ENCODE data around the gene DGKK.
"Not testable (repeated sequence)": the region's sequence is repeated elsewhere in the genome, so short reads cannot be mapped to it uniquely, and the experiment has no call there.

Gene DGKK

DNA sequence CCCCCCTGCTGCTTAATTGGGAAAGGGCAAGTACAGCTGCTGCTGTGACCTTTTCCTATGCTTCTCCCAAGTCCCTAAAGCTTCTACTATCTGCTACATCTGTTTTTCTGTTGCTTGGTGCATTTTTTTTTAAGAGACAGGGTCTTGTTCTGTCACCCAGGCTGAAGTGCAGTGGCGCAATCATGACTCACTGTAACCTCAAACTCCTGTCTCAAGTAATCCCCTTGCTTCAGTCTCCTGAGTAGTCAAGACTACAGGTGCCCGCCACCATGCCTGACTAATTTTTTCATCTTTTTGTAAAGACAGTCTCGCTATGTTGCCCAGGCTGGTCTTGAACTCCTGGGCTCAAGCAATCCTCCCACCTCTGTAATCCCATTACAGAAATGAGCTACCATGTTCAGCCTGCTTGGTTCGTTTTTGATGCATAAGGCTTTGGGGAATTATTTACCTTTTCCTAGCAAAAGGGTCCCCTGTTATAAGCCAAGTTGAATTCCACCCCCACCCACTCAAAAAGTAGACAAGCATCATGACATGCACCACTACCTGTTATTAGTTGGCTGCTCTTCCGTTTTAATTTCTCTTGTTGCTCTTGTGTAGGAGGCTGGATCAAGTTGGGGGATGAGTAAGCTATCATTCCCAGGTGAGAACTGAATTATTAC is 39.6 kb downstream of the DGKK start:
- no peak for DNase-seq

DNA sequence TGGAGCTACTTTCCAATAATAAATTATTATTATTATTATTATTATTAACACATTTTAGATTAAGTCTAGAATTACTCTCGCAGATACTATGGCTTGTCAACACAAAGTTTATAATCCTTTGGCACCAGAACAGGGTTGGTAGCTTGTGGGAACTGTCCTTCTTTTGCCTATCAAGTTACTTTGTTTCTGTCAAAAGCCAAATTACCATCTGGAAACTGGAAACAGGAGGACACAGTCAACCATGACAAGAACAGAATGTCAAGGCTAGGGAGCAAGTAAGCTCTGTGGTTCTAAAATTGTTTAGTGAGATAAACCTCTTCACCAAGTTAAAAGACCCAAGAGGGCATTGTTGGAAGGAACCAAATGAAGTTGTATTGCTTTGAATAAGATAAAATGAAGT is 42.5 kb downstream of the DGKK start:
- no peak for DNase-seq

DNA sequence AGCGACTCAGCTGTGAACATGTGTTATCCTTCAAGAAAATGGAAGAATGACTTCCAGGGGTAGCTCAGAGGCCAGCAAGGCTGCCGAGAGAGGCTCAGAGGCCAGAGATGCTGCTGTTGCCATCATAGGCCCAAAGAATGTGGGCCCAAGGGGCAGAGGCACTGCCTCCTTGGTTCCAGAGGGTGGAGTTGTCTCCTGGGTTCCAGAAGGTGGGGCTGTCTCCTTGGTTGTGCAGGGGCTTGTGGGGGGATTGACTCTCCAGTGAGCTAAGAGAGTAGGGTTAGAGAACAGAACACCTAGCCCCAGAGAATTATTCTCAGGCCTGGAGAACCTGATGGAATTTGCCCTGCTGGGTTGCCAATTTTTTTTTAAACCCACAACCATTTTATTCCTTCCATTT is 62.6 kb downstream of the DGKK start:
- DNase-seq, result no peak

DNA sequence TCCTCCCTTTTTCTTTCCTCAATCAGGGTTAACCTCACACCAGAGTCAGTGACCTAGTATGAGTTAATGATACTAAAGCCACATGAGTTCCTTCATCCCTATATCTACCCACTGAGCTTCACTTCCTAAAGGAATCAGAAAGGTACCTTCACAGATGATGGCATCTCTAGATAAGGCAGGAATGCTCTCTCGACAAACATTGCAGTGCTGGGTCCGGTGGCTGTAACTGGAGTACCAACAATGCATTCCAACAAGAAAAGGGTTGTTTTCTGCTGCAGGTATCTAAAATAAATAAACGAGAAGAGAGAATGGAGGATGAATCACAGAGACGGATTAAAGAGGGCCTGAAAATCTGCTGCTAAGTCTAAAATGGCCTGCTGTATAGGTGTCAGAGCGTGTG is 66.7 kb downstream of the DGKK start:
- no peak for DNase-seq

DNA sequence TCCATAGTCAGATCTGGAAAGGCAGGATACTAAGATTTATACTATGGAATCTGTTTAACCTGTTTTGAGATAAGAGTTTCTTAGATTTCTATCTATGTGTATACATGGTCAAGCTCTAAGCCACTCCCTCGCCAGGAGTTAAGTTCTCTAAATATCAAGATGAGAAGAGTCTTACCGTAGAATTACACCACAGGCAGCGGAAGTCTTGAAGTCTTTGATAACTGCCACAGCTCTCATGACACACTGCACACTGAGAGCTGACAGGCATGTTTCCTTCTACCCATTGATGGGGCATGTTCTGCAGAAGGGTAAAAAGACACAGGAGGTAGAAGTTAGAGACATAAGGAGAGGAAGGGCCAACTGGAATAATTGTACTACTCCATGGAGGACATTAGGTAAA is 67.7 kb downstream of the DGKK start:
- DNase-seq, result no peak

DNA sequence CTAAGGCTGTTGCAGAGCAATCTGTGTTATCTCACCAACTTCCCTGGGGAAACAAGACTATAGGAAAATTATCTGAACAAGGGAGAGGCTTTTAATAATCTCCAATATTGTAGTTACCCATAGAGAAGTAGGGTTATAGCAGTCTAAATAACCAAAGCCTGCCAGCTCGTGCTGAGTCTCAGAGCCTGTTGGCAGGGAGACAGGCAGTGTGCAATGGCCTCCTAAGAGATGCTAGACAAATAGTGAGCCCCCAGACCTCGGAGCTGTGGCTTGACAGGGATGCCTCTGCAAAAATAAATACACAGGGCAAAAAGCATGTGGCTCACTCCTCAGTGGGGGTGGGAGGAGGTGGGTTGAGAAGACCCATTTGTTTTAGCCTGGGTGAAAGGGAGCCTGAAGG is 76.7 kb downstream of the DGKK start:
- no peak for DNase-seq

DNA sequence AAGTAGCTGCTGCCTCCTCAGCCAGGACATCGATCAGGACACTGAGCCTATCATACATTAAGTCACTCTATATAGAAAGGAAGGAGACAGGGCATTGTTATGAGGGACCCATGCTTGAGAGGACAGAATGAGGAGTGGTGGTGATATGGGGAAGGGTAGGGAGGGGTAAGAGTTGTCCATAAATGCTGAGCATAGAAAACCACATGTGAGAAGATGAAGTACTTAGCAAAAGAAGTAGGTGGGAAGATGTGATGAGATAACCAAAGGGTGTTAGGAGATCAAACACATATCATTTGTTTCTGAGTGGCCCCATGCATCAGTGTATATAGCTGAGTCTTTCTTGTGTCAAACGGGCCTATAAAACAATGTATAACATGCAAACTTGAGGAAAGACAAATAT is 84.1 kb downstream of the DGKK start:
- no peak for DNase-seq

DNA sequence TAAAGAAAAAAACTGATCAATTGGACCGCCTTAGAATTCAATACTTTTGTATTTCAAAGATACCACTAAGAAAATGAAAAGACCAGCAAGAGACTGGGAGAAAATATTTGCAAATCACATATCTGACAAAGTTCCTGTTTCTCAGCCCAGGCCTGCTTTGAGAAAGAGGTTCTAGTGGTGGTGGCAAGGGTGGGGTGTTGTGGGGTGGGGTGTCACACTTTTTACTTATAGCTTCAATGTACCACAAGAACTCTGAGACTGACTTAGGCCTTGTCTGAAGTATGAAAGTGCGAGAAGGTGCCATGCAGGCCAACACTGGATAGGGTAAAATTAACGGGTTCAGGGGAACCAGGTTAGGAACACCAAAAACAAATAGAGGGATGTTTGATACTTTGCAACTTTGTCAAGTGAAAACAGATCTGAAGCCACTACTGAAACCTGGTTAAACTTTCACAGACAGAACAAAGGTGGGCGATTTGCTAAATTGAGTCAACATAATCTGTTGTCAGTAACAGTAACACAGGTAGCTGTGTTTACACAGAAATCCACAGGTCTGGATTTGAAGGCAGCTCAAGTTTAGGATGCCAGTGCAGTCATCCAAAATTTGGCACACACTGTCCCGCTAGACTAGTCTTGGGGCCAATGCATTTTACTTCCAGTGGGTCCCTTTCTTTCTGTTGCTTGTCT is 88.8 kb downstream of the DGKK start:
- DNase-seq, result no peak

DNA sequence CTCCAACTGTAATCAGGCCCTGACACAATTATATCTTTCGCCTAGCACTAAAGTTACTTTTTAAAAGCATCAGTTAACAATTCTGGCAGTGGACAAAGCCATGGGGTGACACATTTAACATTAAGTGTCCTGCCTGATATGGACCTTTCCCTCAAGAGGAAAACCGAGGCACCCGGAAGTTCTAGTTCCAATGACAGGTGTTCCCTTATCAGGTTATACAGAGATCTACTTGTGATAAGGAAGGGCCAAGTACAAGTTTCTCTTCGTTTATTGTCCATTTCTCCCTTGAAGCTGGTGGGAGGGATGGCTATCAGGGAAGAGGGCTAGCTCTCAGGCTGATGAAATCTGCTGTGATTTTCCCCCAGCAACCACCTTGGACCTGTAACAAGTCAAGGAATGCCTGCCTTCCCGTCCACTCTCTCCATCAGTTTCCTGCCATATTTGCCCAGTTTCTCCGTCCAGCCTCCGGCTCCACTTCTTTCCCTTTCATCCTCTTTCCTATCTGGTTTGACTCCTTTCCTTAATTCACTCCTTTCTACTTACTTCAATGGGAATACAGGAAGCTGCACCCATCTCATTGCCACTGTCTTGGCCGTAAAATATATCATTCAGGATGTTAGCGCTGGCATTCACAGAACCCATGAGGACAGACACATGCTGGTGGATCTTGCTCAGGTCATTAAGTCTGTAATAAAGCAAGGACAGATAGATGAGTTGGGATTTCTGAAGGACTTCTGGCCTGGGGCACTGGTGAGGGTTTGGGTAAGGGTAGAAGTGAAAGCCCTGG is 95.0 kb downstream of the DGKK start:
- DNase-seq, result no peak

DNA sequence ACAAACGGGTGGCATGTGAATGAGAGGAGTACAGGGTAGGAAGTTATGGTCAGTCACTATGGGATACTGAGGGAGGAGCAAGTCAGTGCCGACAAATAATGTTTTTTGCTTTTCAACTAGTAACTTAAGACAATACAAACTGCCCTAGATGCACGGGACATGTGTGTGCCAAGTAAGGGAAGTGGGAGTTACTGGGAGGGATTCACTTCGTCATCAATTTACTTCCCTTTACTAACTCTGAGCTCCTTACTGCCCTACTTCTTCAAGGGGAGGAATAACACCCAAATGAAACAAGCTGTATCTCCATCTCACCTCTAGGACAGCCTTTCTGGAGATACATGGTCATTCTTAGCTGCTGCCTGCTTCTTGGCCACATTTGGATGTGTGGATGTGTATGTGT is 97.7 kb downstream of the DGKK start:
- no peak for DNase-seq

DNA sequence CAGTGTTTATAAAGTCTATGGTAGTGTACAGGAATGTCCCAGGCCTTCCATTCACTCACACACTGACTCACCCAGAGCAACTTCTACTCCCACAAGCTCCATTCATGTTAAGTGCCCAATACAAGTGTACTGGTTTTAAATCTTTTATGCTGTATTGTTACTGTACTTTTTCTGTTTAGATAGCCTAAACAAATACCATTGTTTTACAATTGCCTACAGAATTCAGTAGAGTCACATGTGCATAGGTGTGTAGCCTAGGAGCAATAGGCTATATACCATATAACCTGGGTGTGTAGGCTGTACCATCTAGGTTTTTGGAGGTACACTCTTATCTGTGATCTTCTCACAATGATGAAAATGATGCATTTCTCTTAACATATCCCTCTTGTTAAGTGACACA is 126.7 kb downstream of the DGKK start:
- DNase-seq, result no peak

DNA sequence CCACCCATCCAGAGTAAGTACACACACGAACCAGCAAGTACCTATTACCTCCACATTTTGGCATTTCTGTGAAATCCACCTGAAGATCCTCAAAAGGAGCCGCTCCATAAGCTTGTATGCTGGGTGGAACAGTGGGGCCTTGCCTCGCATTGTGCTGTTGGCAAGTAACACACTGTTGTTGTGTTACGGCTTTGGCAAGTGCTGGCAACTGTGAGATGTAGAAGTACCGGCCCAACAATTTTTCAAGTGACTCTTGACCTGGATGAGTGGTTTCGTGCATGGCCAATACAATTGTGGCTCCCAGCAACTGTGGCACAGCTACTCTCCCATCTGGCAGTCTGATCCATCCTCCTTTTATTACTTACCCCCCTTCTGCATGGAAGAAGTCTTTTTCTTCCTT is 137.3 kb downstream of the DGKK start:
- DNase-seq, result no peak

DNA sequence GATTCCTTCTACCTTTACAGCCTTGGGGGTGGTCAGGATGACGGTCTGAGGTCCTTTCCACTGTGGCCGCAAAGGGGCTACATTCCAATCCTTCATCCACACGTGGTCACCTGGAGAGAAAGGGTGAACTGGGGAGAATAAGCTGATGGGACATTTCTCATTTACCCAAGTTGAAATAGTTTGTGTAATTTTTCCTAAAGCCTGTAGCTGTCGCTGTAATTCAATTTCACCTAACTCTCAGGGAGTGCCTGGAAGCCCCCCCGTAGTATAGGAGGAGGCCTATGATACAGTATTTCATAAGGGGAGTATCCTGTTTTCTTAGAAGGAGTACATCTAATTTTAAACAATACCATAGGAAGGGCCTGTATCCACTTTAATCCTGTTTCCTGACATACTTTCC is 138.0 kb downstream of the DGKK start:
- DNase-seq, result not testable (repeated sequence)

DNA sequence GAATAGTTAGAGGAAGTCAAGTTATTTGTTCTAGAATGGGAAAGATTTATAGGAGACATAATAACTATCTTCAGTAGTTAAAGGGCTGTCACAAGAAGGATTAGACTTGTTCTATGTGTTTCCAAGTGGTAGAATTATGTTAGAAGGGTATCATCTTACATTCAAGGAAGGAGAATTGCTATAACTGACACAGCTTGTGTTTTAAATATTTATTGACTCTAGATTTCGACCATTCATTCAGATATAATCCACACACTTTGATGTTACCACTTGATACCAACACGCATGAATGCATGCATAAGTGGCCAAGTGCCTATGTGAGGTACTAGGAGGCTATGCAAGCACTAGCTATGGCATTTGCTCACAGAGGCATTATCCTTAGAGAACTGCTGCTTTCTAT is 143.4 kb downstream of the DGKK start:
- DNase-seq, result no peak
